Activated CD8-positive, alpha-beta T cell treated with anti-CD3 and anti-CD28 coated beads for 36 hours (primary cell): ENCODE measurements around the gene CLPTM1L. TPM values are rescaled to one million over a fixed set of nuclear protein-coding genes. Genes with fewer than 3 reads are reported as not detected.
"Not testable (repeated sequence)": the region's sequence is repeated elsewhere in the genome, so short reads cannot be mapped to it uniquely, and the experiment has no call there.

Experiments used
- ATAC-seq: fragments of 200-7000 bp; cut with Tn5 transposase; one replicate; pipeline ENCODE4 v1.10.0; 2021; ENCODE audit warnings: mild to moderate bottlenecking, moderate library complexity
- CTCF ChIA-PET: fragments of 350-600 bp; sonication (Branson Sonifier 250); formaldehyde crosslinking; loops from one replicate; lab custom pipeline; 2021; ENCODE audit warnings: antibody characterized with exemption; lab: Charles Lee
- POLR2A ChIA-PET: fragments of 350-600 bp; sonication (Branson Sonifier 250); formaldehyde crosslinking; loops from one replicate; lab custom pipeline; 2021; ENCODE audit warnings: antibody characterized with exemption; lab: Charles Lee
- DNase-seq: peaks from one replicate; pipeline ENCODE4 v3.0.0-alpha.2; 2020
- H3K27ac Mint-ChIP-seq: one replicate; pipeline ENCODE4 v1.8.0; 2021; ENCODE audit warnings: mild to moderate bottlenecking, mixed read lengths
- H3K27me3 Mint-ChIP-seq: one replicate; pipeline ENCODE4 v1.8.0; 2021; ENCODE audit warnings: mixed read lengths
- H3K36me3 Mint-ChIP-seq: one replicate; pipeline ENCODE4 v1.8.0; 2021; ENCODE audit warnings: low read depth, mixed read lengths
- H3K4me1 Mint-ChIP-seq: one replicate; pipeline ENCODE4 v1.8.0; 2021; ENCODE audit warnings: low read depth, mixed read lengths
- H3K4me3 Mint-ChIP-seq: one replicate; pipeline ENCODE4 v1.8.0; 2021; ENCODE audit warnings: mild to moderate bottlenecking, moderate library complexity, mixed read lengths
- H3K9me3 Mint-ChIP-seq: one replicate; pipeline ENCODE4 v1.8.0; 2021; ENCODE audit warnings: mixed read lengths
- CTCF ChIP-seq: fragments of 200-600 bp; IDR thresholded peaks from one replicate; pipeline ENCODE4 v1.8.0; 2022; ENCODE audit warnings: antibody characterized with exemption, mild to moderate bottlenecking
- intact Hi-C: fragments of 100-400 bp; cut with micrococcal nuclease; formaldehyde crosslinking; loops from one replicate; pipeline ENCODE4 v1.10.0; 2022
- total RNA-seq, 2 experiments: library from RNA; stranded (reverse); gene quantifications; one replicate each; pipeline ENCODE4 v1.2.3, GENCODE V29; 2021

CLPTM1L gene
- total RNA-seq, 2 experiments from 2014 or later: 51.4 to 56.2 TPM

DNA sequence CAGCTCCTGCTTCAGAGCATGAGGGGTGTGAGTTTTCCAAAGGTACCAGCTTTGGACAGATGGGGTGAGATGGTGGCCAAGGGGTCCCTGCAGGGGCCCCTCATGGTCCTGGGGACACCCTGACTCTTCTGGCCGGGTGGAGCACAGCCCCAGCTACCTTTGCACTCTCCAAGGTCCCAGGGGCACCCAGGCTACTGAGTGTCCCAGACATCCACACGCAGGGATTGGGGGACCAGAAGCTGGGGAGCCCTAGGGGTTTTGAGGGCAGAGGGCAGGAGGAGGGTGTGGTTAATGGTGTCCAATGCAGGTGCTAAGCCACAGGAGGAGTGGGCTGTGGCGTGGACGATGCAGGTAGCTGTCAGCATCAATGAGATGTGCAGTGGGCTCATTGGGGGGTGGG, 16.0 kb upstream of the CLPTM1L start:
- ATAC-seq: no peak
- peaks cover 13% of the 10 kb centered on the region for H3K27me3 Mint-ChIP-seq
- no peaks in the 10 kb centered on the region for H3K36me3 Mint-ChIP-seq
- POLR2A ChIA-PET: no interaction called here
- CTCF ChIA-PET: interaction anchor here (1.0 to 1.4 kb wide), 2 partner anchors 19 to 284 kb away, joined by 4 to 5 read pairs; no protein-coding TSS in a partner anchor
- no peak for DNase-seq
- no peaks in the 10 kb centered on the region for H3K4me1 Mint-ChIP-seq
- intact Hi-C loops: no loop called here
- no peak for TF ChIP-seq CTCF
- H3K9me3 Mint-ChIP-seq: no peaks in the 10 kb centered on the region
- no peak overlapping the region for H3K27ac Mint-ChIP-seq
- H3K4me3 Mint-ChIP-seq: no peak overlapping the region

DNA sequence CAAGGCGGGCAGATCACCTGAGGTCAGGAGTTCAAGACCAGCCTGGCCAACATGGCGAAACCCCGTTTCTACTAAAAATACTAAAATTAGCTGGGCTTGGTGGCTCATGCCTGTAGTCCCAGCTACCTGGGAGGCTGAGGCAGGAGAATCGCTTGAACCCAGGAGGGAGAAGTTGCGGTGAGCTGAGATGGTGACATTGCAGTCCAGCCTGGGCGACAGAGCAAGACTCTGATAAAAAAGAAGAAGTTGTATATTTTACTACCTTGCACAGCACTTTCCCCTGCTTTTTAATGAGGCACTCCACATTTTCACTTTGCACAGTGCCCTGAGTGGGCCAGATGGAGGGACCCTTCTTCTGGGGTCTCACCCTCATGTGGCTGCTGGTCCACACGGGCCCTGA, 15.5 kb upstream of the CLPTM1L start:
- H3K4me3 Mint-ChIP-seq, H3K4me1 Mint-ChIP-seq, DNase-seq, H3K9me3 Mint-ChIP-seq, POLR2A ChIA-PET, intact Hi-C loops, H3K36me3 Mint-ChIP-seq, H3K27ac Mint-ChIP-seq, ATAC-seq: not testable (repeated sequence)
- CTCF ChIA-PET: interaction anchor here (1.0 to 1.4 kb wide), 2 partner anchors 19 to 285 kb away, joined by 4 to 5 read pairs; no protein-coding TSS in a partner anchor
- peaks cover 11% of the 10 kb centered on the region for H3K27me3 Mint-ChIP-seq

DNA sequence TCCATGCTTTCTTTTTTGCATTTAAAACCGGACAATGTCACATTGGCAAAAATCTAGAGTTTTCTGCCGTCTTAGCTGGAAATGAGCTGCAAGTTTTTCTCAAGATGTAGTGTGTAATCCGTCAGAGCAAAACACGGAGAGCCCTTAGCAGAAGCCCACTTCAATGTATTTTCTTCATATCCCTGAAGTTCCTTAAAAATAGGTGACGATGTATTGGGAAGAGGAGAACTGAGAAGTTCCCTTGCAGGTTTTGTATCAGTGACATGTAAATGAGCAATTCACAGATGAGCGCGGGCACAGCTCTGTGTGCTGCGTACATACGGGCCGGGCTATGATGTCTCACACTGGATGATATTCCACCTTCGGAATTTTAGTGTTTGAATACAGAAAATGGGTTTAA, 14.8 kb upstream of the CLPTM1L start:
- ChIA-PET CTCF (no interaction called here), POLR2A (no interaction called here)
- Mint-ChIP-seq H3K4me3 (no peak overlapping the region), H3K36me3 (no peaks in the 10 kb centered on the region), H3K27me3 (peaks cover 11% of the 10 kb centered on the region), H3K4me1 (no peaks in the 10 kb centered on the region), H3K9me3 (no peaks in the 10 kb centered on the region), H3K27ac (no peak overlapping the region)
- no peak for TF ChIP-seq CTCF
- ATAC-seq (no peak), DNase-seq (no peak)
- intact Hi-C loops: no loop called here

- Mint-ChIP-seq H3K9me3 (no peaks in the 10 kb centered on the region), H3K27me3 (peaks cover 8% of the 10 kb centered on the region), H3K36me3 (no peaks in the 10 kb centered on the region), H3K27ac (no peak overlapping the region), H3K4me1 (no peaks in the 10 kb centered on the region), H3K4me3 (no peak overlapping the region)
- CTCF ChIA-PET: no interaction called here
- POLR2A ChIA-PET: no interaction called here
- no peak for DNase-seq
- intact Hi-C loops: no loop called here
- no peak for TF ChIP-seq CTCF
- ATAC-seq: no peak
Measured at GRCh38 chr5:1359031-1359645, 14.2 kb upstream of the CLPTM1L start.

- Mint-ChIP-seq H3K4me1 (no peaks in the 10 kb centered on the region), H3K36me3 (no peaks in the 10 kb centered on the region), H3K4me3 (no peak overlapping the region), H3K27me3 (peaks cover 6% of the 10 kb centered on the region), H3K9me3 (no peaks in the 10 kb centered on the region), H3K27ac (no peak overlapping the region)
- ATAC-seq (no peak), DNase-seq (no peak)
- TF ChIP-seq CTCF: no peak
- POLR2A ChIA-PET: no interaction called here
- intact Hi-C loops: no loop called here
- CTCF ChIA-PET: no interaction called here
Measured at GRCh38 chr5:1358726-1359025, 13.8 kb upstream of the CLPTM1L start.
